ENCODE data around the gene UCKL1.
"Not testable (repeated sequence)": the region's sequence is repeated elsewhere in the genome, so short reads cannot be mapped to it uniquely, and the experiment has no call there.

Gene UCKL1

GRCh38 chr20:63972312-63973159, 16.3 kb upstream of the UCKL1 start:
- no peak for DNase-seq

- not testable (repeated sequence) for DNase-seq
These were observed 15.7 kb upstream of the UCKL1 start for GRCh38 chr20:63971960-63972311.

GRCh38 chr20:63970714-63971431, 14.7 kb upstream of the UCKL1 start:
- DNase-seq = no peak

DNA sequence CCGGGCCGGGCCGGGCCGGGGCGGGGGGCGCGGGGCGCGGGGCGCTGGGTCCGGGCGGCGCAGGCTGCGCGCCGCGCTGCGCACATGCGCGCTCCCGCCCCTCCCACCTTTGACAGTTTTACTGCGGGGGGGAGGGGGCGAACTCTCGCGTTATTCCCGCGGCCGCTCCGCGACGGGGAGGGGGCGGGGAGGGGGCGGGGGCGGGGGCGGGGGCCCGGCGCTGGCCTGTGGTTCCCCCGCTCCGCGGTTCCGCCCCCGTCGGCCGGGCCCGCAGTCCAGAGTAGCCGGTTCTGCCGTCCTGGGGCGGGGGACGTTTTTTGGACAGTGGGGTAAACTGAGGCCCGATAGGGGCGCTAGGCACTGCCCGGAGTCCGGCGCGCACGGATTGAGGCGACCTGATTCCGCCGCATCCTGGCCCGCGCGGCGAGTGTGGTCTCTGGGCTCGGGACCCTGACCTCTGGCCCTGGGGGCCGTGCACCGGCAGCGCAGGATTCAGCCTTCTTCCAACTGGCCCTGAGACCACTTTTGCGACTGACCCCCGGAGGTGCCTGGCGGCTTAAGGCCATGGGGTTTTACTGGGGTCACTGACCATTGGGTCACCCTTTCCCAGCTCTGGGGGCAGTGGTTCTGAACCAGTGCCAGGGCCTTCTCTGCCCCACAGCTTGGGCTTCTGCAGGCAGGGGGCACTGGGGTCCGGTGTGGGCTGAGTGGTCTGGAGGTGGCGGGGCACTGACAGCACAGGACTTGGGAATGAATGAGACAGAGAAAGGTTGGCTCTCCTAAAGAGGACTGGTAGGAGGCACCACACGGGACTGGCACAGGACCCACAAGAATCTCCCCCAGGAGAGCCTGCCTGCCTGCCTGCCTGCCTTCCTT, 13.9 kb upstream of the UCKL1 start, which contains the start of gene ZNF512B:
Gene ZNF512B, minus strand, starts transcription at position 93 of the 876 bp plus-strand sequence. CDS start 1,980 bp downstream, outside the sequence.
- peak; percentile 48 for DNase-seq

DNA sequence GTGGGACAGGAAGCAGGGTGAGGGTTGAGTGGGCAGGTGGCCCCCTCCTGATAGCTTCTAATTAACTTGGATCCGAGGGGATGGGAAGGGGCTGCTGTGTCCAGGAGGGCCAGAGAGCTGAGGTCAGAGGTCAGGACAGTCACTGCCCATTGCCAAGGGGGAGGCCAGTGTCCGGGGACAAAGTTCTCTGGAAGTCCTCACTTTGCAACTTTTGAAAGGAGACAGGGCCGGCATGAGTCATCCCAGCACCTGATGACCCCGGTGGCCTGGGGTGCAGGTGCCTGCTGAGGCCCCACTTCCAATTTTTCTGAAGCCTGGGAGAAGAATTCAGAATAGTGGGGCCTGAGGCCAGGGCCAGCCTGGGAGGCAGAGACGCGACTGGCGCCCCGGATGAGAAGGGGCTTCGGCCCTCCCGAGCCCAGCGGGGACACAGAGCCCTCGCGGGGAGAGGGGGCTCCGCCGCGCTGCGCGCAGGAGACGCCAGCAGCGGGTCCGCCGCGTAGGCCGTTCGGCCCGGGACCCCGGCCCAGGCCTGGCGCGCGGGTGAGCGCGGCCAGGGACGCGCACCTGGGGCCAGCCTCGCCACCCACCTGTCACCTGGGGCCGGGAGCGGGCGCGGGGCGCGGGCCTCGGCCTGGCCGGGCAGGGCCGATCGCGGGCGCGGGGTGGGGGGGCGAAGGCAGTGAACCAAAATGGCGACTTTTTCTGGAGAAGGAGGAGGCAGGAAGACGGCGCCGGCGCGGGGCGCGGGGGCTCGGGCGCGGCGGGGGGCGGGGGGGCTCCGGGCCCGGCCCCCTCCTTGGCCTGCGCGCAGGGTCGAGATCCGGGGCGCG, 12.9 kb upstream of the UCKL1 start:
- DNase-seq = peak; percentile 22

GRCh38 chr20:63968136-63968927, 12.1 kb upstream of the UCKL1 start:
- DNase-seq = no peak

GRCh38 chr20:63967330-63968135, 11.3 kb upstream of the UCKL1 start:
- no peak for DNase-seq

DNA sequence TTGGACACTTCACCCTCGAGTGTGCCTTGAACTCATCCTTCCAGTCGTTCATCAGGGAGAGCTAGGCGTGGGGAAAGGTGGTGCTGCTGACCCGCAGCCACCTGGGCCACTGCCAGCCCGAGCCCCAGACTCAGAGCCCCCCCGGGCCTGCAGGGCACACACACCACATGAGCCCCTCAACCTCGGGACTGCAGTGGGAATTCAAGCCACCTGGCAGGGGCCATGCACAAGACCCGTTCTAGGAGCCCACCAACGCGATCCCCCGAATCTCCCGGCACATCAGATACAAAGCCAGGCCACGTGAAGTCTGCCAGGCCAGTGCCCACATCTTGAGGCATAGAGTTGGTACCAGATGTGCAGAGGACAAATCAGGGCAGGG, 10.7 kb upstream of the UCKL1 start:
- DNase-seq = no peak

- DNase-seq = no peak
These were observed 10.1 kb upstream of the UCKL1 start for GRCh38 chr20:63966172-63966943.

GRCh38 chr20:63964412-63964811, 8.2 kb upstream of the UCKL1 start:
- no peak for DNase-seq

DNA sequence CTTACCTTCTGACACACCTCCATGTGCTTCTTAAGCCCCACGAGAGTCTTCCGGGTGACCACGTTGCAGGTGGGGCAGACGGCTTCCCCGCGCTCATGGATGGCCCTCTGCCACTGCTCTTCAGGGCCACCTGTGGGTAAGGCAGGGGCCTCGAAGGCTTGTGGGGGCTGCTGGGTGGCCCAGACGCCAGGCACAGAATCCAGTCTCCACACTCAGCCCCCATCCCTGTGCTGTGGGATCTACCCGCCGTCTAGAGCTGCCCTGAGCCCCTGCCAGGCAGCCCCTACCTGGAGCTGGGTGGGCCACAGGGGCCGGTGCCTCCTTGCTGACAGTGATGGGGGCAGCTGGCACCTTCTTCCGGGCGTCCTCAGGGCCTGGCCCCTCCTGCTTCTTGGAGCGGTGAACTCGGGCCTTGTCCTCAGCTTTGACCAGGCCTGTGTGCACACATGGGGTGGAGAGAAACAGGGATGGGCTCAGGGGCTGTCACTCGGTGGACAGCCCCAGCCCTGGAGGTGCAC, 7.6 kb upstream of the UCKL1 start:
- DNase-seq = no peak

GRCh38 chr20:63963348-63963741, 7.1 kb upstream of the UCKL1 start:
- no peak for DNase-seq

- no peak for DNase-seq
These were observed 6.5 kb upstream of the UCKL1 start for GRCh38 chr20:63962426-63963347.

GRCh38 chr20:63961664-63962425, 5.6 kb upstream of the UCKL1 start:
- no peak for DNase-seq

- DNase-seq = not testable (repeated sequence)
These were observed 4.7 kb upstream of the UCKL1 start for GRCh38 chr20:63960654-63961621.

DNA sequence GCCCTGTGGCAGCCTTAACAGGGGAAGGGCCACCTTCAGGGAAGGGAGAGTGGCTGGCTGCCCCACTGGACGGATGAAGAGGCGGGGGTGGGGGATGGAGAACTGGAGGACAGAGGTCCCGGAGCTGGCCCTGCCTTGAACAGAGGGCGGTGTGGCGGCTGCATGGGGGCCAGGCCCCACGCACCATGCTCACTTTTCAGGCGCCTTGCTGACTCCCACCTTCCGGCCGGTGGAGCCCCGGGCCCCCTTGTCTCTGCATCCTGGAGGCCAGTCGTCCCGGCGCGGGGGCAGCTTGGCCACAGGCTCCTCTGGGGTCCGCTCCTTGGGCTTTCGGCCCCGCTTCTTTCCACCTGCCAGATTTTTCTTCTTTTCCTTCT, 3.5 kb upstream of the UCKL1 start:
- DNase-seq = no peak
